Head of caudate nucleus (tissue), 42 donors: ENCODE data around the gene SH3BP4.

Experiments
- DNase-seq, 42 donors: peaks; one replicate each; pipeline versions ENCODE4 v3.0.0 to v3.0.0-alpha.2; 2020 to 2021; ENCODE audit warnings: mixed read lengths in 7 of 42
- intact Hi-C: fragments of 100-400 bp; cut with DNase I; formaldehyde crosslinking; loops from one replicate; pipeline ENCODE4 v1.15.0; 2022

Gene SH3BP4

DNA sequence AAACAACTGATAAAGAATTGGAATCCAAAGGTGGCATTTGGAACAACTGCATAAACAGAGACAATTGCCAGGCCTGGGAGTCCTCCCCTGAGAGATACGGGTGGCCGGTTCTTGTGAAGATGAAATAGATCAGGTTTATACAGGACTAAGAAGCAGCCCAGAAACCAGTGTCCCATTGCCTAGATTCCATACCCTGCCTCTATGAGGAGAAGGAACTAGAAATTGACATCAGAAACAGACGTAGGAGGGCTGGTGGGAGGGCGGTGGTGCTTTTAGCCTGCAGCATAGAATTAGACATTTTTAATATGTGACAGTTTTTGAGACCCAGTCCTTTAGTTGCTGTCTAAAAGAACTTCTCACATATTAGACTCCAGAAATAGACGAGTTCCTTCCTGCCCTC, 11.8 kb upstream of the SH3BP4 start:
- DNase-seq, result peak in 7 of 42 donors; percentile 30 to 60 (median 45)
- intact Hi-C loops, result no loop called here

- intact Hi-C loops, result no loop called here
These were observed 11.3 kb upstream of the SH3BP4 start for GRCh38 chr2:234940527-234940926.

DNA sequence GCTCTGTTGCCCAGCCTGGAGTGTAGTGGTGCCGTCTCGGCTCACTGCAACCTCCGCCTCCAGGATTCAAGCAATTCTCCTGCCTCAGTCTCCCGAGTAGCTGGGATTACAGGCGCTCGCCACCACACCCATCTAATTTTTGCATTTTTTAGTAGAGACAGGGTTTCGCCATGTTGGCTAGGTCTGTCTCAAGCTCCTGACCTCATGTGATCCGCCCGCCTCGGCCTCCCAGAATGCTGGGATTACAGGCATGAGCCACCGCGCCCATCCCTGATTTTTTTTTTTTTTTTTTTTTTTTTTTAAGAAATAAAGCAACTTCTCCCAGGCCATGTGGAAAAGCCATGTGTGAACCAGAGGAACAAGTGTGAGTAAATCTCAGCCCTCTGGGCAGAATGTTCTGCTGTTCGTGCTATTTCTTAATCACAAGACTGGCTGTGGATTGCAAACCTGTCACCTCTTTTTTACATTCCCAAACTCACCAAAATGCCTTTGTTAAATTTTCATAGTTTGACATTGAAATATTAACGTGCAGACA, 6.4 kb upstream of the SH3BP4 start:
- intact Hi-C loops, result no loop called here
- DNase-seq, result peak in 3 of 42 donors; percentile 7 to 20 (median 15)

More at GRCh38 chr2:234940527-234940926, 11.3 kb upstream of the SH3BP4 start:
- peak in 3 of 42 donors; percentile 27 to 33 (median 30) for DNase-seq

GRCh38 chr2:234947556-234947955, 4.3 kb upstream of the SH3BP4 start:
- peak in 4 of 42 donors; percentile 2 to 21 (median 10) for DNase-seq
- intact Hi-C loops, result no loop called here

DNA sequence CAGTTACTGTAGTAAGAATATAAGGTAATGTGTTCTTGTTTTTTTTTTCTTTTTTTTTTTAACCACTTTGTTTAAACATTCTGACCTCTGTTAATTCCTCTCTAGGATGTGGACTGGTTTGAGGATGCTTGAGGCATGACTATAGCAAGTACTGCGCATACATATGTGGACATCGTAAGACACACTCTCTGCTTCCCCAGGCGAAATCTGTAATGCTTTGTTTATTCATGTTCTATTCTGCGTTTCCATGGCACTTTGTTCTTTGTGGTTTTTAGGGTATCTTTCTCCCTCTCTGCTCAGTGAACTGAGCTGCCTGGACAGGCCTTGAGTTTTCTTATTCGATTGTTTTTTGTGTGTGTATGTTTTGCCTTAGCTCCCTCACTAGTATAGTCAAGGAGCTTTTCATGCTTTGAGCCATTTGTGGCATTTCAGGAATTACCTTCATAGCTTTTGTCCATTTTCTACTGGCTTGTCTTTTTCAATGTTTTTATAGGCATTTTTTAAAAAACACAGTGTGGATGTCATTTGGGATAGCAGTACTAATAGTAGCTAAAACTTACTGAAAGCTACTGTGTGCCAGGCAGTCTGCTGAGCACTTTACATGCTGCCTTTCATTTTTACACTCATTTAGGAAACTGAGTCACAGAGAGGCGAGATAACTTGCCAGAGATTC, 1.9 kb upstream of the SH3BP4 start:
- intact Hi-C loops, result loop anchor here (5.0 kb wide), 3 partner anchors 38 to 102 kb away; no protein-coding TSS in a partner anchor

DNA sequence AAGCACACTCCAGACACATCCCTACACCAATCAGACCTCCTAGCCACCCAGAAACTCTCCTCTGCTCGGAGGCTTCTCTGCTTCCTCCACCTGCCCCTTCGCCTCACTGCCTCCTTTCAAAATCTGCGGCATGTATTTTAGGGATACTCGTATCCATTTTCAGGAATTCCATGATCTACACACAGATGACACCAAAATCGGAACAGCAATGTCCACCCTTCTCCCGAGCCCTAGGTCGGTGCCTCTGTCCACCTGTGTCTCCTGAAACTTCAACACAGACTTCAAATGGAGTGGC, 1.4 kb upstream of the SH3BP4 start:
- peak in 3 of 42 donors; percentile 6 to 32 (median 19) for DNase-seq
- intact Hi-C loops, result loop anchor here (5.0 kb wide), 3 partner anchors 38 to 102 kb away; no protein-coding TSS in a partner anchor

More for the DNA sequence above, 1.9 kb upstream of the SH3BP4 start:
- DNase-seq, result peak in 3 of 42 donors; percentile 1 to 12 (median 7)

GRCh38 chr2:234950730-234951663, 820 bp upstream of the SH3BP4 start:
- DNase-seq, result peak in 7 of 42 donors; percentile 14 to 51 (median 35)
- intact Hi-C loops, result loop anchor here (5.0 kb wide), 3 partner anchors 39 to 101 kb away; no protein-coding TSS in a partner anchor

- DNase-seq, result peak in 33 of 42 donors; percentile 17 to 75 (median 52)
These were observed 676 bp downstream of the SH3BP4 start for GRCh38 chr2:234952270-234953115.

DNA sequence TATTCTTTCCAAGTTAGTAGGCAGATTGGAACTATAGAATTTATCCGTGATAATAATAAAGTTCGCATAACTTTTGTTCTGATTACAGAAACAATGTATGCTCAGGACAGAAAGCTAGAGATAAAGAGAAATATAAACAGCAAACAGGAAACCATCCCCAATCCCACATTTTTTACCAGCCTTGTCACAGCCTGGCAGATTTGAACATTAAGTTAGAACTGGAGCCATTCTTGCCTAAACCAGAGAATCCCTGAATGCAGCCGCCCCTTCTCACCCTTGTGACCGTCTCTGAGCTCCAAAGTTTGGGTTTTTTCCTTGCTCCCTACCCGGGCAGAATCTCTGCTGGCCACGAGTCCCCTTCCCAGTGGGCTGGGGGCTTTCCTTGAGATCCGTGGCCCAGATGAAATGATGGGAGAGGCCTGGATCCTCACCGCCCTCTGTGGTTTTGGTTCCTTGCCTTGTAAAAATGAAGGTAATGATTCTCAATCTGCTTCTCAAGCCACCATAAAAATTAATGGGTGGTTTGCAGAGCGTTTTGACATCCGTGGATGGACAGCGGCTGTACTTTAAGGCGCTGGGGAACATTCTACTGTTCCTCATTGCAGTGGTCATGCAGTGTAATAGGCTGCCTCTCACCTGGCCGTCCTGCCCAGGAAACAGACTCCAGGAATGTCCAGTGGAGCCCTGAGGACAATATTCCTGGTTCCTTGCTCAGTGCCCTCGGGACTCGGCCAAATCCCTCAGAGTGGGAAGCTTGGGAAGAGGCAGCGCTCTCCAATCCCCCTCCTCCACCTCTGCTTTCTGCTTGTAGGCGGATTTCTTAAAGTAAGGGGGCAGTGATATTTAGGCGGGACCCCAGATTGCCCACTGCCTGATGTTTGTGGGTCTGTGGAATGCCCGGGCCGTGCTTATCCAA, 1.6 kb downstream of the SH3BP4 start:
- DNase-seq, result peak in 5 of 42 donors; percentile 9 to 56 (median 32)
- intact Hi-C loops, result loop anchor here (5.0 kb wide), 3 partner anchors 41 to 99 kb away; no protein-coding TSS in a partner anchor

More at GRCh38 chr2:234952270-234953115, 676 bp downstream of the SH3BP4 start:
- intact Hi-C loops, result loop anchor here (5.0 kb wide), 3 partner anchors 40 to 100 kb away; no protein-coding TSS in a partner anchor

GRCh38 chr2:234954551-234954992, 2.8 kb downstream of the SH3BP4 start:
- intact Hi-C loops, result loop anchor here (5.0 kb wide), 3 partner anchors 42 to 98 kb away; no protein-coding TSS in a partner anchor
- DNase-seq, result peak in 3 of 42 donors; percentile 8 to 32 (median 30)

- peak in 10 of 42 donors; percentile 8 to 54 (median 39) for DNase-seq
- intact Hi-C loops, result no loop called here
These were observed 3.3 kb downstream of the SH3BP4 start for GRCh38 chr2:234955091-234955591.

GRCh38 chr2:234955971-234956509, 4.2 kb downstream of the SH3BP4 start:
- DNase-seq, result peak in 3 of 42 donors; percentile 8 to 27 (median 20)
- intact Hi-C loops, result no loop called here

- intact Hi-C loops, result no loop called here
- DNase-seq, result peak in 4 of 42 donors; percentile 2 to 23 (median 12)
These were observed 6.0 kb downstream of the SH3BP4 start for GRCh38 chr2:234957834-234958135.

DNA sequence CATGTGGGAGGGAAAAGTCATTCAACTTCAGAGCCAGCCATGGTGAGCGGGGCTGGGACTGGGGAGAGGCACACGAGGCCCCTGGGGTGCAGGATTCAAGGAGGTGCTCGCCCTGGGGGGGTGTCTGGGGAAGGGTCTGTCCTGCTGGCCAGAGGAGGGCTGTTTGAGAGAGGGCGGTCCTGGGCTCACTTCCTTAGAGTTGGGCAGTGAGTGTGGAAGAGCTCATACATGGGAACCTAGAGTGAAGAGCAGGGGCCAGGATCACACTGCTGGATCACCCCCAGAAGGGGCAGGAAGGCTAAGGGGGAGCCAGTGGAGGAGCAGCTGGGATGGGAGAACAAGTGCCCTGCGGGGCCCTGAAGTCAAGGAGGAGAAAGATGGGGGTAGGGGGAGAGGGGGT, 6.5 kb downstream of the SH3BP4 start:
- intact Hi-C loops, result no loop called here
- peak in 4 of 42 donors; percentile 2 to 29 (median 18) for DNase-seq

DNA sequence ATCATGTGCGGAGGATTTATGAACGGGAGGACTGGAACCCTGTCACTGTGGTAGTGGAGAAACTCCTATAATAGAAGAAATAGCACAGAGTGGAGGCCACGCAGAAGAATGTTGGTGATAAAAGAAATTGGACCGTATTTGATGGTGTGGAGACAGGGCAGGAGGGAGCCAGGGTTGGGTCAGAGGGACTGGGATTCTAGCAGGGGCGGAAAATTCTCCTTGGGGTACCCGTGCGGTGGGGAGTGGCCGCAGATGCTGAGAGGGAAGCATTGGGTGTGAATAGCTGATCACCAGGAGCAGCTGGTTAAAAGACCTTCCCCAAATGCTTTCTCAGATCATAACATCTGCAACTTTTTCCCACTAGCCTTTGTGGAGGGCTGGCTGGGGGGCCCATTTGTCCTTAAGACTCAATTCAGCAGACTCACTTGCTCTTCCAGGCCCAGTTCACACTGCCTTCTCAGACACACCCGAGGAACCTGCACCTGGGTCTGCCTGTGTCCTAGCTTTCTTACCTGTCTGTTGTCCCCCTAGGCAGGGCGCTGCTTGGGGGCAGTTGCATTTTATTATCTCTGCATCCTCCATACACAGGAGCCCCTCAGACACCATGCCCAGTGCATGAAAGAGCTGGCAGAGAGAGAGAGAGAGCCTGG, 7.1 kb downstream of the SH3BP4 start:
- peak in 3 of 42 donors; percentile 6 to 24 (median 15) for DNase-seq
- intact Hi-C loops, result no loop called here
